ENCODE measurements around the gene RAB31.

DNA sequence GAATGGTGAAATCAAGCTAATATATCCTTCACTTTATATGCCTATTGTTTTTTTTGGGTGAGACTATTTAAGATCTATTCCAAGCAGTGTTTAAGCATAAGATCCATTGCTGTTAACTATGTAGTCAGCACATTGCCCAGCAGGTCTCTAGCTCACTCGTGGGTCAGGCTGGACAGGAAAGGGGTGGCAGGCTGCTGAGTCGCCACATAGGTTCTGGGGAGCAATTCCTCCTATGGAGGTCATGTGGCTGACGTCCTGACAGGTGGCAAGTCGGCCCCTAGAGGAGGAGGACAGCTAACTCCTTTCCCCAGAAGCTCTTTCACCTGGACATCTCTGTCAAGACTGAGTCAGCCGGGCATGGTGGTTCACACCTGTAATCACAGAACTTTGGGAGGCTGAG lies 13.9 kb upstream of the RAB31 start:
- TF ChIP-seq POLR2A (IDR thresholded peaks at IDR 0.05; ENCODE audit: low read depth, low read length) (no peak), SPI1 (IDR thresholded peaks at IDR 0.05; ENCODE audit: low read depth, low read length) (no peak), POLR2AphosphoS5 (IDR thresholded peaks at IDR 0.05; ENCODE audit: low read depth, low read length) (no peak), TAF1 (IDR thresholded peaks at IDR 0.05; ENCODE audit: low read depth, low read length) (no peak)

Measured in GM12891 (cell line).